Measurements from ENCODE around the gene BORCS5.

- TF ChIP-seq CTCF (IDR thresholded peaks at IDR 0.05; ENCODE audit: insufficient read depth, low read length, poor library complexity, severe bottlenecking) = no peak
- no peak for TF ChIP-seq EZH2phosphoT487 (conservative IDR thresholded peaks at IDR 0.05; ENCODE audit: low read length)
Observed at GRCh38 chr12:12338527-12339168, 18.2 kb upstream of the BORCS5 start.
